ENCODE data around the gene PPP2R3B. TPM values are rescaled to one million over a fixed set of nuclear protein-coding genes. Genes with fewer than 3 reads are reported as not detected.

PPP2R3B gene
- total RNA-seq, 4 donors from 2014 or later: 4.1 to 16.1 (median 9.4) TPM

- Histone ChIP-seq H3K4me1 (peaks cover 0 to 9% of the 10 kb centered on the region in 2 donors), H3K27me3 (no peaks in the 10 kb centered on the region), H3K27ac (no peak overlapping the region), H3K4me3 (no peak overlapping the region), H3K9me3 (no peaks in the 10 kb centered on the region), H3K36me3 (no peaks in the 10 kb centered on the region)
- DNase-seq: no peak
- TF ChIP-seq POLR2A (IDR thresholded peaks at IDR 0.05) (no peak), CTCF (IDR thresholded peaks at IDR 0.05) (no peak)
- intact Hi-C loops (cut with DNase I; ENCODE audit: low total_unique reads): no loop called here
Observed at GRCh38 chrX:335758-336155, 51.0 kb downstream of the PPP2R3B start.

GRCh38 chrX:334971-335757 lies 51.5 kb downstream of the PPP2R3B start:
- Histone ChIP-seq H3K36me3 (no peaks in the 10 kb centered on the region), H3K9me3 (no peaks in the 10 kb centered on the region), H3K4me3 (no peak overlapping the region), H3K4me1 (peaks cover 0 to 9% of the 10 kb centered on the region in 2 donors), H3K27ac (no peak overlapping the region), H3K27me3 (no peaks in the 10 kb centered on the region)
- TF ChIP-seq CTCF (IDR thresholded peaks at IDR 0.05): no peak
- no peak for TF ChIP-seq POLR2A (IDR thresholded peaks at IDR 0.05)
- no peak for DNase-seq
- intact Hi-C loops (cut with DNase I; ENCODE audit: low total_unique reads): no loop called here

DNA sequence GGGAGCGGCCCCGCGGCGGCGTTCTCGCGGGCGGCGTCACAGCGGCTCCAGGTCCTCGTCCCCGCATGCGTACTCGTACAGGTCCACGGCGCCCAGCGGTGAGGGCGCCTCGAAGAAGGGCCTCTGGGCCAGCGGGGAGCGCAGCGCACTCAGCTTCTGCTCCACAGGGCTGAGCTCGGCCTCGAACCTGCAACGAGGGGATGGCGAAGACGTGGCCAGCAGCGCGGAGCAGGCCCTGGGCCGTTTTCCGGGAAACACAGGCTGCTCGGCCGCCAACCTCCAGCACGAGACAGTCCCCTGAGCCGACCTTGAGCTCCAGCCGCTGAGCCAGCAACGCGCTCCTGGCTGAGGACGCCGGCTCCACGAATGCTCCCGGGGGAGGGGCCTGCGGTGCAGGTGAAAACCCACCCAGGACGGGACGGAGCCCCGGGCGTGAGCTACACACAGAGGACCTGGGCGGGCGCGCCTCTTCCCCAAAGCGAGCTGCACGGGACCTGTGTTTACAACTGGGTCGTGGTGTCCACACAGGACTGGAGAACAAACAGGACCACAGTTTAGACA lies 52.3 kb downstream of the PPP2R3B start:
- DNase-seq: no peak
- no peak overlapping the region for H3K4me3 ChIP-seq
- no peaks in the 10 kb centered on the region for H3K27me3 ChIP-seq
- H3K36me3 ChIP-seq: no peaks in the 10 kb centered on the region
- peaks cover 0 to 9% of the 10 kb centered on the region in 2 donors for H3K4me1 ChIP-seq
- intact Hi-C loops (cut with DNase I; ENCODE audit: low total_unique reads): no loop called here
- H3K27ac ChIP-seq: no peak overlapping the region
- no peak for TF ChIP-seq POLR2A (IDR thresholded peaks at IDR 0.05)
- no peak for TF ChIP-seq CTCF (IDR thresholded peaks at IDR 0.05)
- no peaks in the 10 kb centered on the region for H3K9me3 ChIP-seq

DNA sequence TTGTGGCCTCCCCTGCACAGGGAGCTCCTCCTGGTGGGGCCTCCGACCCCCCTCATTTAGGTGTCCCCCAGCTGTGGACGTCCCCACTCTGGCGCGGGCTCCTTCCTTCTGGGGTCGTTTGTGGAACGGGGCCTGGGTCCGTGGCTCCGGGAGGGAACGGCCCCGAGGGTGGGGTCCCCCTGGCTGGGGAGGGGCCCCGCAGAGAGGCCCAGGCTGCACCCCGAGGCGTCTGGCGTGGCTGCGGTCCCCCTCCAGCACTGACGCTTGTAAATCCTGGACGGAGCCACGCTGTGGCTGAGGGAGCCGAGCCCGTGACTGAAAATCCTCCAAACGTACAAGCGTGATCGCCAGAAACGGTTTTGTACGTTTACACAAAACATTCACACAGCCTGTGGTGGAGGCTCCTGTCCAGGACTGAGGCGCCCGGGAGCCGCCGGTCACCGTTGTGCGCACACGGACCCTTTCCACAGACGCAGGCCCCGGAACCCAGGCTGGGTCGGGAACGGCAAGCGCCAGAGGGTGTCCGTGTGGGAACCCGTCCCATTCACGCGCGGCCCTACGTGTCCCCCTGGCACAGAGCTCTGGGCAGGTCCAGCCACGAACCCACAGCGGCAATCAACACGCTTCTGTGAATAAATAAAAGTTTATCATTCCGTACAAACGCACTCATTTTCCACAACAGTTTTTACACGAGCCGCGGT lies 52.9 kb downstream of the PPP2R3B start:
- no peaks in the 10 kb centered on the region for H3K36me3 ChIP-seq
- no peak for DNase-seq
- TF ChIP-seq CTCF (IDR thresholded peaks at IDR 0.05) (no peak), POLR2A (IDR thresholded peaks at IDR 0.05) (no peak)
- H3K27me3 ChIP-seq: no peaks in the 10 kb centered on the region
- no peak overlapping the region for H3K27ac ChIP-seq
- intact Hi-C loops (cut with DNase I; ENCODE audit: low total_unique reads): no loop called here
- peaks cover 0 to 9% of the 10 kb centered on the region in 2 donors for H3K4me1 ChIP-seq
- H3K4me3 ChIP-seq: no peak overlapping the region
- no peaks in the 10 kb centered on the region for H3K9me3 ChIP-seq
